WERI-Rb-1 (cell line): ENCODE measurements around the gene HMGXB4.

Experiments used
- DNase-seq: peaks from one replicate; pipeline ENCODE4 v3.0.0-alpha.2; 2020
- H3K27ac ChIP-seq: fragments of 250-450 bp; sonication (Bioruptor Pico); 2 replicates; pipeline ENCODE4 v1.5.1; 2020; ENCODE audit warnings: mild to moderate bottlenecking, moderate library complexity
- H3K27me3 ChIP-seq: fragments of 250-450 bp; sonication (Bioruptor Pico); 2 replicates; pipeline ENCODE4 v1.5.1; 2021; ENCODE audit warnings: mild to moderate bottlenecking, low read depth, moderate library complexity; ENCODE audit not compliant: insufficient read depth, severe bottlenecking
- H3K36me3 ChIP-seq: fragments of 250-450 bp; sonication (Bioruptor Pico); 2 replicates; pipeline ENCODE4 v1.5.1; 2020; ENCODE audit warnings: mild to moderate bottlenecking, moderate library complexity
- H3K4me3 ChIP-seq: 2 replicates; pipeline ENCODE4 v1.5.1; 2011; ENCODE audit warnings: low read depth, mild to moderate bottlenecking, control low read depth, low read length
- H3K9me3 ChIP-seq: fragments of 250-450 bp; sonication (Bioruptor Pico); 2 replicates; pipeline ENCODE4 v1.5.1; 2021; ENCODE audit warnings: mild to moderate bottlenecking, moderate library complexity; ENCODE audit not compliant: severe bottlenecking
- CTCF ChIP-seq: IDR thresholded peaks from 2 replicates; pipeline ENCODE4 v1.5.1; 2011; ENCODE audit warnings: low read depth, mild to moderate bottlenecking, control low read depth, inconsistent platforms, low read length

The HMGXB4 gene

GRCh38 chr22:35288116-35288515 lies 30.8 kb downstream of the HMGXB4 start:
- DNase-seq = no peak
- Histone ChIP-seq H3K4me3 (no peak overlapping the region), H3K9me3 (no peaks in the 10 kb centered on the region), H3K27ac (no peak overlapping the region), H3K36me3 (peaks cover 93% of the 10 kb centered on the region), H3K27me3 (no peaks in the 10 kb centered on the region)
- no peak for TF ChIP-seq CTCF

GRCh38 chr22:35292786-35293185 lies 35.5 kb downstream of the HMGXB4 start:
- H3K36me3 ChIP-seq = peaks cover 74% of the 10 kb centered on the region
- no peak for DNase-seq
- H3K27me3 ChIP-seq = no peaks in the 10 kb centered on the region
- H3K27ac ChIP-seq = no peak overlapping the region
- no peak overlapping the region for H3K4me3 ChIP-seq
- no peak for TF ChIP-seq CTCF
- H3K9me3 ChIP-seq = no peaks in the 10 kb centered on the region

GRCh38 chr22:35296051-35296450 lies 38.8 kb downstream of the HMGXB4 start:
- no peak overlapping the region for H3K4me3 ChIP-seq
- TF ChIP-seq CTCF = no peak
- DNase-seq = no peak
- no peaks in the 10 kb centered on the region for H3K27me3 ChIP-seq
- no peak overlapping the region for H3K27ac ChIP-seq
- no peaks in the 10 kb centered on the region for H3K9me3 ChIP-seq
- H3K36me3 ChIP-seq = peaks cover 48% of the 10 kb centered on the region

GRCh38 chr22:35299217-35299672 lies 42.0 kb downstream of the HMGXB4 start:
- Histone ChIP-seq H3K27ac (peak overlapping the region; percentile 80), H3K4me3 (peak overlapping the region; percentile 78)
- no peak for DNase-seq

GRCh38 chr22:35299673-35300499 lies 42.6 kb downstream of the HMGXB4 start, which contains the start of gene TOM1:
TSS of gene TOM1 (plus strand) at chr22:35299894. CDS start at chr22:35299929, 35 bp downstream.
- Histone ChIP-seq H3K36me3 (peaks cover 12% of the 10 kb centered on the region), H3K27me3 (no peaks in the 10 kb centered on the region), H3K9me3 (no peaks in the 10 kb centered on the region), H3K4me3 (peak within 1 kb of the TSS; percentile 78), H3K27ac (peak within 1 kb of the TSS; percentile 80)
- DNase-seq = peak; percentile 96
- no peak for TF ChIP-seq CTCF

More at GRCh38 chr22:35299217-35299672, 42.0 kb downstream of the HMGXB4 start:
- no peaks in the 10 kb centered on the region for H3K9me3 ChIP-seq
- peaks cover 17% of the 10 kb centered on the region for H3K36me3 ChIP-seq
- TF ChIP-seq CTCF = no peak
- no peaks in the 10 kb centered on the region for H3K27me3 ChIP-seq
